Prostate gland (tissue), 2 donors: ENCODE data around the gene ICA1. TPM values are rescaled to one million over a fixed set of nuclear protein-coding genes. Genes with fewer than 3 reads are reported as not detected.

Experiments used
- DNase-seq: peaks from one replicate; pipeline ENCODE4 v3.0.0-alpha.2; 2019; ENCODE audit warnings: low spot score
- H3K27ac ChIP-seq, 2 donors: fragments of 200-600 bp; sonication (generic); 2 replicates each; pipeline ENCODE4 v1.5.1; 2017 to 2019
- H3K27me3 ChIP-seq: fragments of 200-600 bp; sonication (generic); replicated peaks from 2 replicates; pipeline ENCODE4 v1.5.1; 2019; ENCODE audit not compliant: insufficient read depth
- H3K36me3 ChIP-seq, 2 donors: fragments of 200-600 bp; sonication (generic); 1 replicate in 1 of 2; 2 replicates in 1 of 2; pipeline versions ENCODE4 v1.5.1 to v1.8.1; 2017 to 2019
- H3K4me1 ChIP-seq: fragments of 200-600 bp; sonication (generic); replicated peaks from 2 replicates; pipeline ENCODE4 v1.5.1; 2019
- H3K4me3 ChIP-seq, 2 donors: fragments of 200-600 bp; sonication (generic); 2 replicates each; pipeline ENCODE4 v1.5.1; 2017 to 2019
- H3K9me3 ChIP-seq: fragments of 200-600 bp; sonication (generic); 2 replicates; pipeline ENCODE4 v1.5.1; 2017
- CTCF ChIP-seq, 4 experiments: fragments of 200-600 bp in 2 of 4; fragments of 450-650 bp in 2 of 4; sonication (generic) in 2 of 4; IDR thresholded peaks; 1 replicate in 3 of 4; 2 replicates in 1 of 4; pipeline ENCODE4 v1.5.1; 2016 to 2019; ENCODE audit warnings: antibody characterized with exemption in 4 of 4, mild to moderate bottlenecking in 2 of 4, moderate library complexity in 2 of 4
- POLR2A ChIP-seq: fragments of 450-650 bp; IDR thresholded peaks from one replicate; pipeline ENCODE4 v1.6.1; 2016; ENCODE audit warnings: antibody characterized with exemption, mild to moderate bottlenecking
- POLR2AphosphoS5 ChIP-seq: sonication (generic); formaldehyde crosslinking; IDR thresholded peaks from one replicate; pipeline ENCODE4 v1.6.1; 2017; ENCODE audit warnings: antibody characterized with exemption
- WGBS: methylation state at CpG from one replicate; pipeline ENCODE4 v1.1.5; 2018; 5-methylcytosine and 5-hydroxymethylcytosine counted together
- intact Hi-C: fragments of 100-400 bp; cut with DNase I; formaldehyde crosslinking; loops from one replicate; pipeline ENCODE4 v1.14.2; 2022
- total RNA-seq, 2 donors: library from RNA; depleted of rRNA; stranded (reverse); fragments of >200 nt; gene quantifications; one replicate each; pipeline ENCODE4 v1.1.0, GENCODE V29; 2016

Gene ICA1
- total RNA-seq, 2 donors from 2014 or later: 49.1 to 51.0 TPM

GRCh38 chr7:8236780-8237407 is 25.1 kb downstream of the ICA1 start:
- intact Hi-C loops: no loop called here
- Histone ChIP-seq H3K27ac (no peak overlapping the region), H3K4me1 (no peaks in the 10 kb centered on the region), H3K36me3 (no peaks in the 10 kb centered on the region), H3K4me3 (no peak overlapping the region), H3K27me3 (no peaks in the 10 kb centered on the region), H3K9me3 (no peaks in the 10 kb centered on the region)
- no peak for DNase-seq
- TF ChIP-seq POLR2AphosphoS5 (no peak), POLR2A (no peak), CTCF (IDR thresholded peaks at IDR 0.05) (no peak)
- 29% methylated on average over 3 of the region's 3 CpGs for WGBS

- H3K4me3 ChIP-seq: no peak overlapping the region
- no peaks in the 10 kb centered on the region for H3K9me3 ChIP-seq
- TF ChIP-seq CTCF (IDR thresholded peaks at IDR 0.05) (no peak), POLR2AphosphoS5 (no peak), POLR2A (no peak)
- no peaks in the 10 kb centered on the region for H3K27me3 ChIP-seq
- no peak for DNase-seq
- 93% methylated on average over 8 of the region's 8 CpGs for WGBS
- H3K36me3 ChIP-seq: no peaks in the 10 kb centered on the region
- H3K27ac ChIP-seq: no peak overlapping the region
- intact Hi-C loops: no loop called here
- no peaks in the 10 kb centered on the region for H3K4me1 ChIP-seq
These were observed 28.7 kb downstream of the ICA1 start for GRCh38 chr7:8232999-8233847.

- Histone ChIP-seq H3K4me1 (no peaks in the 10 kb centered on the region), H3K4me3 (no peak overlapping the region), H3K27me3 (no peaks in the 10 kb centered on the region), H3K9me3 (no peaks in the 10 kb centered on the region), H3K27ac (no peak overlapping the region), H3K36me3 (no peaks in the 10 kb centered on the region)
- DNase-seq: no peak
- intact Hi-C loops: no loop called here
- 61% methylated on average over 3 of the region's 3 CpGs for WGBS
- no peak for TF ChIP-seq CTCF (IDR thresholded peaks at IDR 0.05)
- no peak for TF ChIP-seq POLR2AphosphoS5
- TF ChIP-seq POLR2A: no peak
These were observed 32.0 kb downstream of the ICA1 start for GRCh38 chr7:8229927-8230326.

- 91% methylated on average over 6 of the region's 6 CpGs for WGBS
- no peak for DNase-seq
These were observed 32.9 kb downstream of the ICA1 start for GRCh38 chr7:8228766-8229674.

More at GRCh38 chr7:8228766-8229674, 32.9 kb downstream of the ICA1 start:
- no peaks in the 10 kb centered on the region for H3K9me3 ChIP-seq
- H3K4me1 ChIP-seq: no peaks in the 10 kb centered on the region
- TF ChIP-seq POLR2A: no peak
- no peak for TF ChIP-seq POLR2AphosphoS5
- TF ChIP-seq CTCF (IDR thresholded peaks at IDR 0.05): no peak
- H3K4me3 ChIP-seq: no peak overlapping the region
- no peak overlapping the region for H3K27ac ChIP-seq
- H3K36me3 ChIP-seq: no peaks in the 10 kb centered on the region
- no peaks in the 10 kb centered on the region for H3K27me3 ChIP-seq
- intact Hi-C loops: no loop called here
